Prostate gland (tissue), 2 donors: ENCODE measurements around the gene TMEM250.

Experiments used
- CTCF ChIP-seq, 4 experiments: fragments of 200-600 bp in 2 of 4; fragments of 450-650 bp in 2 of 4; sonication (generic) in 2 of 4; IDR thresholded peaks; 1 replicate in 3 of 4; 2 replicates in 1 of 4; pipeline ENCODE4 v1.5.1; 2016 to 2019; ENCODE audit warnings: antibody characterized with exemption in 4 of 4, mild to moderate bottlenecking in 2 of 4, moderate library complexity in 2 of 4
- POLR2A ChIP-seq: fragments of 450-650 bp; IDR thresholded peaks from one replicate; pipeline ENCODE4 v1.6.1; 2016; ENCODE audit warnings: antibody characterized with exemption, mild to moderate bottlenecking

- TF ChIP-seq CTCF (IDR thresholded peaks at IDR 0.05) (no peak), POLR2A (no peak)
Observed at GRCh38 chr9:136145580-136145979, 26.9 kb upstream of the TMEM250 start.
